GM18507 (cell line): ENCODE data around the gene TPCN2.
A peak's percentile ranks its signal among the peaks of the same experiment; 100 is the strongest.

Source experiments
- DNase-seq: peaks from one replicate; pipeline ENCODE4 v3.0.0; 2011; ENCODE audit warnings: low read depth; ENCODE audit not compliant: insufficient read length; ENCODE audit errors: extremely low spot score
- FAIRE-seq: peaks from 2 replicates; lab custom pipeline; 2011; peaks lifted over from hg19 to GRCh38; lab: Jason Lieb, UNC

TPCN2 gene

GRCh38 chr11:69053546-69054396, 5.0 kb downstream of the TPCN2 start:
- FAIRE-seq (no peak), DNase-seq (no peak)

GRCh38 chr11:69054397-69055211, 5.9 kb downstream of the TPCN2 start:
- no peak for FAIRE-seq
- DNase-seq, result no peak

- no peak for FAIRE-seq
- DNase-seq, result no peak
Measured at GRCh38 chr11:69055212-69055586, 6.5 kb downstream of the TPCN2 start.

- DNase-seq (peak; percentile 54), FAIRE-seq (peak; percentile 88)
Measured at GRCh38 chr11:69055598-69056516, 7.1 kb downstream of the TPCN2 start.

GRCh38 chr11:69057236-69057635, 8.5 kb downstream of the TPCN2 start:
- no peak for DNase-seq
- no peak for FAIRE-seq

GRCh38 chr11:69057801-69058200, 9.1 kb downstream of the TPCN2 start:
- FAIRE-seq (no peak), DNase-seq (no peak)

- no peak for FAIRE-seq
- DNase-seq, result no peak
Measured at GRCh38 chr11:69058511-69059270, 10.0 kb downstream of the TPCN2 start.

GRCh38 chr11:69059429-69059828, 10.7 kb downstream of the TPCN2 start:
- FAIRE-seq, result no peak
- no peak for DNase-seq

GRCh38 chr11:69059985-69060384, 11.3 kb downstream of the TPCN2 start:
- no peak for FAIRE-seq
- DNase-seq, result no peak

- no peak for DNase-seq
- no peak for FAIRE-seq
Measured at GRCh38 chr11:69060806-69061712, 12.3 kb downstream of the TPCN2 start.

- DNase-seq (no peak), FAIRE-seq (no peak)
Measured at GRCh38 chr11:69061713-69062053, 13.0 kb downstream of the TPCN2 start.

- FAIRE-seq, result no peak
Measured at GRCh38 chr11:69062169-69062855, 13.6 kb downstream of the TPCN2 start.

GRCh38 chr11:69062873-69063651, 14.3 kb downstream of the TPCN2 start:
- no peak for DNase-seq
- no peak for FAIRE-seq

More at GRCh38 chr11:69062169-69062855, 13.6 kb downstream of the TPCN2 start:
- DNase-seq, result no peak

- FAIRE-seq (no peak), DNase-seq (no peak)
Measured at GRCh38 chr11:69063652-69064260, 15.0 kb downstream of the TPCN2 start.

GRCh38 chr11:69064394-69064957, 15.7 kb downstream of the TPCN2 start:
- no peak for DNase-seq
- FAIRE-seq, result no peak

GRCh38 chr11:69065147-69065710, 16.5 kb downstream of the TPCN2 start:
- FAIRE-seq (no peak), DNase-seq (no peak)
